A549 (cell line): ENCODE data around the gene MED10. TPM values are rescaled to one million over a fixed set of nuclear protein-coding genes. Genes with fewer than 3 reads are reported as not detected.

Experiments
- ATAC-seq, 2 experiments: fragments of 200-7000 bp in 1 of 2; fragments of >200 bp in 1 of 2; cut with Nextera tagmentation in 1 of 2; cut with Tn5 transposase in 1 of 2; 3 replicates each; pipeline versions ENCODE4 v1.8.0 to v1.9.1; 2018 to 2020; ENCODE audit warnings: mild to moderate bottlenecking in 1 of 2, moderate library complexity in 1 of 2
- CTCF ChIA-PET: fragments of 300-600 bp; sonication (Branson Sonifier 250); formaldehyde crosslinking; extraction: SDS; loops from one replicate; lab custom pipeline; 2021; ENCODE audit warnings: antibody characterized with exemption, inconsistent platforms; lab: Yijun Ruan, JAX
- POLR2A ChIA-PET: fragments of 350-600 bp; formaldehyde crosslinking; extraction: SDS; loops from one replicate; lab custom pipeline; 2021; ENCODE audit warnings: antibody characterized with exemption, inconsistent platforms; lab: Yijun Ruan, JAX
- DNase-seq, 2 experiments: peaks; one replicate each; pipeline versions ENCODE4 v3.0.0 to v3.0.0-alpha.2; 2011 to 2016; ENCODE audit warnings: low read depth in 1 of 2, low spot score in 1 of 2
- FAIRE-seq: peaks from 2 replicates; lab custom pipeline; 2011; peaks lifted over from hg19 to GRCh38; lab: Jason Lieb, UNC
- H3K27ac ChIP-seq, 2 experiments: fragments of >200 bp; sonication (Bioruptor Twin); formaldehyde crosslinking; 3 replicates each; pipeline ENCODE4 v1.5.1; 2016 to 2017
- H3K4me1 ChIP-seq: fragments of >200 bp; sonication (Bioruptor Twin); formaldehyde crosslinking; 3 replicates; pipeline ENCODE4 v1.6.1; 2016
- H3K4me2 ChIP-seq: fragments of >200 bp; sonication (Bioruptor Twin); formaldehyde crosslinking; 3 replicates; pipeline ENCODE4 v1.6.1; 2016
- H3K4me3 ChIP-seq: fragments of >200 bp; sonication (Bioruptor Twin); formaldehyde crosslinking; 3 replicates; pipeline ENCODE4 v1.5.1; 2016
- H3K9me3 ChIP-seq: fragments of >200 bp; sonication (Bioruptor Twin); formaldehyde crosslinking; 3 replicates; pipeline ENCODE4 v1.6.1; 2016
- BCL3 ChIP-seq: fragments of >200 bp; sonication (Bioruptor Twin); formaldehyde crosslinking; IDR thresholded peaks from 3 replicates; pipeline ENCODE4 v1.6.1; 2016
- BHLHE40 ChIP-seq: IDR thresholded peaks from 2 replicates; pipeline ENCODE4 v1.6.1; 2012; ENCODE audit warnings: low read depth, low read length, inconsistent platforms
- CEBPB ChIP-seq, 2 experiments: fragments of >200 bp in 1 of 2; sonication (Bioruptor Twin) in 1 of 2; formaldehyde crosslinking in 1 of 2; IDR thresholded peaks; 2 replicates each; pipeline ENCODE4 v1.6.1; 2012 to 2016
- CHD4 ChIP-seq: fragments of 200-600 bp; sonication (generic); IDR thresholded peaks from 2 replicates; pipeline ENCODE4 v1.6.1; 2016; ENCODE audit warnings: antibody characterized with exemption, mild to moderate bottlenecking, borderline replicate concordance
- EHF ChIP-seq: fragments of 250-450 bp; sonication (Bioruptor Pico); IDR thresholded peaks from 2 replicates; pipeline ENCODE4 v1.5.0; 2020; ENCODE audit warnings: mild to moderate bottlenecking
- ELK1 ChIP-seq: fragments of 150-350 bp; IDR thresholded peaks from 2 replicates; pipeline ENCODE4 v1.6.1; 2014; ENCODE audit warnings: low read depth, mild to moderate bottlenecking, low read length
- FOSL2 ChIP-seq, 2 experiments: fragments of 450-650 bp in 1 of 2; fragments of >200 bp in 1 of 2; sonication (Bioruptor Twin) in 1 of 2; formaldehyde crosslinking; IDR thresholded peaks; 2 replicates each; pipeline versions ENCODE4 v1.5.0 to v1.6.1; 2016 to 2020; ENCODE audit warnings: mild to moderate bottlenecking in 1 of 2, moderate library complexity in 1 of 2
- FOXS1 ChIP-seq: fragments of 250-450 bp; sonication (Bioruptor Pico); IDR thresholded peaks from 2 replicates; pipeline ENCODE4 v1.5.0; 2020; ENCODE audit warnings: mild to moderate bottlenecking, moderate library complexity
- HDAC2 ChIP-seq: fragments of 200-600 bp; sonication (generic); IDR thresholded peaks from 2 replicates; pipeline ENCODE4 v1.6.1; 2016
- HOXB13 ChIP-seq: fragments of 250-450 bp; sonication (Bioruptor Pico); IDR thresholded peaks from 2 replicates; pipeline ENCODE4 v1.5.0; 2020; ENCODE audit warnings: low read depth, mild to moderate bottlenecking, moderate library complexity
- HOXB5 ChIP-seq: fragments of 250-450 bp; sonication (Bioruptor Pico); IDR thresholded peaks from 2 replicates; pipeline ENCODE4 v1.5.0; 2020; ENCODE audit warnings: mild to moderate bottlenecking, moderate library complexity
- JUN ChIP-seq, 2 experiments: fragments of >200 bp; sonication (Bioruptor Twin); formaldehyde crosslinking; IDR thresholded peaks; 2 replicates in 1 of 2; 3 replicates in 1 of 2; pipeline ENCODE4 v1.6.1; 2016 to 2017
- JUNB ChIP-seq: fragments of >200 bp; sonication (Bioruptor Twin); formaldehyde crosslinking; IDR thresholded peaks from 2 replicates; pipeline ENCODE4 v1.6.1; 2016
- KDM5A ChIP-seq: fragments of 200-600 bp; sonication (generic); IDR thresholded peaks from 2 replicates; pipeline ENCODE4 v1.6.1; 2016; ENCODE audit warnings: antibody characterized with exemption, mild to moderate bottlenecking
- MAZ ChIP-seq: fragments of 150-350 bp; IDR thresholded peaks from 2 replicates; pipeline ENCODE4 v1.6.1; 2014; ENCODE audit warnings: antibody characterized with exemption, low read depth, low read length, borderline replicate concordance
- MYC ChIP-seq: IDR thresholded peaks from 2 replicates; pipeline ENCODE4 v1.6.1; 2012; ENCODE audit warnings: mild to moderate bottlenecking, inconsistent platforms, low read length, improper control_type of control experiment, borderline replicate concordance
- NPAS2 ChIP-seq: fragments of 250-450 bp; sonication (Bioruptor Pico); IDR thresholded peaks from 2 replicates; pipeline ENCODE4 v1.8.0; 2022; ENCODE audit warnings: mild to moderate bottlenecking, moderate library complexity, borderline replicate concordance
- NR3C1 ChIP-seq: fragments of >200 bp; sonication (Bioruptor Twin); formaldehyde crosslinking; IDR thresholded peaks from 3 replicates; pipeline ENCODE4 v1.6.1; 2017
- PHF8 ChIP-seq: fragments of 200-600 bp; sonication (generic); IDR thresholded peaks from 2 replicates; pipeline ENCODE4 v1.6.1; 2016; ENCODE audit warnings: low read depth, mild to moderate bottlenecking, antibody characterized with exemption, moderate library complexity, borderline replicate concordance
- RNF2 ChIP-seq: fragments of 200-600 bp; sonication (generic); IDR thresholded peaks from 2 replicates; pipeline ENCODE4 v1.6.1; 2016; ENCODE audit warnings: low read depth, mild to moderate bottlenecking, antibody characterized with exemption, moderate library complexity, borderline replicate concordance
- SMC3 ChIP-seq: fragments of >200 bp; sonication (Bioruptor Twin); formaldehyde crosslinking; IDR thresholded peaks from 3 replicates; pipeline ENCODE4 v1.6.1; 2018; ENCODE audit warnings: inconsistent platforms
- TFCP2L1 ChIP-seq: fragments of 250-450 bp; sonication (Bioruptor Pico); IDR thresholded peaks from 2 replicates; pipeline ENCODE4 v1.5.0; 2021; ENCODE audit warnings: mild to moderate bottlenecking
- ZC3H11A ChIP-seq: fragments of 450-650 bp; IDR thresholded peaks from 2 replicates; pipeline ENCODE4 v1.6.1; 2014; ENCODE audit warnings: antibody characterized with exemption, mild to moderate bottlenecking
- ZSCAN20 ChIP-seq: fragments of 250-450 bp; sonication (Bioruptor Pico); IDR thresholded peaks from 2 replicates; pipeline ENCODE4 v1.8.0; 2022; ENCODE audit warnings: mild to moderate bottlenecking, moderate library complexity
- WGBS: methylation state at CpG from one replicate; pipeline ENCODE4 v1.1.6; 2017; ENCODE audit errors: missing lambda C conversion rate; 5-methylcytosine and 5-hydroxymethylcytosine counted together
- polyA plus RNA-seq, 4 experiments: library from polyadenylated mRNA; depleted of rRNA in 3 of 4; stranded (reverse); fragments of >200 nt; fragmentation: RNase III in 1 of 4; extraction: RNeasy Plus Mini Kit Qiagen cat#74134 plus additional on column Dnase treatment in 1 of 4; gene quantifications; 2 replicates in 3 of 4; 3 replicates in 1 of 4; pipeline ENCODE4 v1.2.3, GENCODE V29; 2011 to 2017

MED10 gene
- polyA plus RNA-seq, 2 of the 4 experiments (the other 2 are of a cell fraction): 56.7 to 59.4 TPM

- no peak for DNase-seq
- ATAC-seq: no peak
- ChIA-PET POLR2A (no interaction called here), CTCF (no interaction called here)
- no peaks in the 10 kb centered on the region for H3K9me3 ChIP-seq
- H3K27ac ChIP-seq: no peak overlapping the region
- peaks cover 2% of the 10 kb centered on the region; the same call in 1 of the 3 replicates for H3K4me1 ChIP-seq
- H3K4me2 ChIP-seq: no peak overlapping the region
- no peak overlapping the region for H3K4me3 ChIP-seq
- no peak for FAIRE-seq
- no peak for TF ChIP-seq FOSL2 (IDR thresholded peaks at IDR 0.05)
- TF ChIP-seq FOSL2 (CRISPR knock-in tag; IDR thresholded peaks at IDR 0.05): no peak
- no peak for TF ChIP-seq RNF2
- TF ChIP-seq CEBPB (IDR thresholded peaks at IDR 0.05): no peak
- TF ChIP-seq HOXB5 (CRISPR knock-in tag): no peak
- no peak for TF ChIP-seq JUNB
- TF ChIP-seq BHLHE40: no peak
- TF ChIP-seq MYC: no peak
- no peak for TF ChIP-seq NPAS2
- no peak for TF ChIP-seq KDM5A
- TF ChIP-seq ELK1: no peak
- no peak for TF ChIP-seq BCL3
- no peak for TF ChIP-seq MAZ
- TF ChIP-seq PHF8: no peak
- TF ChIP-seq, all 56 proteins: peak for 0
These were observed 46.4 kb upstream of the MED10 start for GRCh38 chr5:6424700-6425099.

GRCh38 chr5:6424110-6424659 is 45.8 kb upstream of the MED10 start:
- H3K4me1 ChIP-seq: peaks cover 8% of the 10 kb centered on the region; the same call in 2 of the 3 replicates
- WGBS: 56% methylated on average over 7 of the region's 8 CpGs

GRCh38 chr5:6423327-6424109 is 45.2 kb upstream of the MED10 start:
- WGBS: 35% methylated on average over 9 of the region's 13 CpGs
- no peak; a peak in 1 of 6 replicates for ATAC-seq
- no peak for DNase-seq
- TF ChIP-seq FOXS1 (no peak), EHF (no peak), ZC3H11A (no peak), CHD4 (no peak), MAZ (no peak), NR3C1 (no peak), FOSL2 (IDR thresholded peaks at IDR 0.05) (no peak), FOSL2 (CRISPR knock-in tag; IDR thresholded peaks at IDR 0.05) (no peak), ZSCAN20 (CRISPR knock-in tag) (no peak), ELK1 (no peak), HOXB13 (CRISPR knock-in tag) (no peak), HDAC2 (no peak), HOXB5 (CRISPR knock-in tag) (no peak), TFCP2L1 (no peak), BHLHE40 (no peak), JUN (IDR thresholded peaks at IDR 0.05) (no peak)
- Histone ChIP-seq H3K9me3 (0 out of 3 replicates have a peak, but pooled peaks cover under 1% of the 10 kb centered on the region), H3K4me2 (no peak overlapping the region), H3K27ac (no peak overlapping the region), H3K4me1 (peaks cover 11% of the 10 kb centered on the region; the same call in 2 of the 3 replicates), H3K4me3 (no peak overlapping the region)
- no peak for FAIRE-seq
- POLR2A ChIA-PET: no interaction called here
- CTCF ChIA-PET: interaction anchor here (0.8 to 1.0 kb wide), 2 partner anchors 10 to 11 kb away, joined by 3 to 6 read pairs; no protein-coding TSS in a partner anchor

More at GRCh38 chr5:6424110-6424659, 45.8 kb upstream of the MED10 start:
- Histone ChIP-seq H3K4me3 (no peak overlapping the region), H3K27ac (no peak overlapping the region), H3K4me2 (no peak overlapping the region), H3K9me3 (no peaks in the 10 kb centered on the region)
- FAIRE-seq (no peak), ATAC-seq (no peak), DNase-seq (no peak)
- POLR2A ChIA-PET: no interaction called here
- CTCF ChIA-PET: no interaction called here
- TF ChIP-seq SMC3 (no peak), PHF8 (no peak), HDAC2 (no peak), TFCP2L1 (no peak), JUNB (no peak), ELK1 (no peak)
